ENCODE results near the gene UBE2E2. TPM values are rescaled to one million over a fixed set of nuclear protein-coding genes. Genes with fewer than 3 reads are reported as not detected.

Gene UBE2E2
- total RNA-seq, 2 experiments from 2014 or later, result 16.5 to 23.2 TPM

DNA sequence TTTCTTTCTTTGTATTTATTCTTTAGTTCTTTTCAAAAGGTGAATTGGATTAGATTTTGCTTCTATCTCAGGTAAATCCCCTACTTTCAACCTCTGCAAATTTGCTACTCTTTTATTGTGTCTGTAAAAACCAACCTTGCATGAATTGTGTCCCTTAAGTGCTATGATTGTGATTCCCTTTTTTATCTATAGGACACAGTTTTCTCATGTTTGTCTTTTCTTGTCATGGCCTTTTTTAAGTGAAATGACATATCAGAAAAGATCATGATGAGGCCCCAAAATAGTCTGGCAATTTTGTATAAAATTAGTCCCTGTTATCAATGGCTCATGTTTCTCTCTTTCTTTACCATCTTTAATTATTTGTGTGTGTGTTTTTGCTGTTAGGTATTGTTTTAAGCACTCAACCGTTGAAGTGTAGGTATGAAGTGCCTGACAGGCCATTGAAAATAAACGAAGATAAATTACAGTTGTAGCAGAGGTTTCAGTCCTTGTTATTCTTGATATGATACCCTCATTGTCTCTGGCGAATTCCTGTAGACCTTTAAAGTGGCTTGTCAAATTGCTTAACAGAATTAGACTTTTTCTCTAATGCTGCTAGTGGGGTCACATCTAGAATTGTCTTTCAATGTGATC is 184.3 kb downstream of the UBE2E2 start:
- no peak for ATAC-seq
- TF ChIP-seq CTCF (IDR thresholded peaks at IDR 0.05), result no peak
- Mint-ChIP-seq H3K9me3 (no peaks in the 10 kb centered on the region), H3K27me3 (no peaks in the 10 kb centered on the region), H3K4me1 (ENCODE audit: low read depth) (peaks cover 3% of the 10 kb centered on the region), H3K36me3 (ENCODE audit: low read depth) (peaks cover 3% of the 10 kb centered on the region), H3K27ac (no peak overlapping the region), H3K4me3 (no peak overlapping the region)
- intact Hi-C loops (cut with micrococcal nuclease), result no loop called here
- CTCF ChIA-PET, result no interaction called here
- POLR2A ChIA-PET, result no interaction called here
- no peak for DNase-seq

- DNase-seq (no peak), ATAC-seq (no peak)
- H3K27me3 Mint-ChIP-seq, result no peaks in the 10 kb centered on the region
- H3K36me3 Mint-ChIP-seq (ENCODE audit: low read depth), result peaks cover 3% of the 10 kb centered on the region
- POLR2A ChIA-PET, result no interaction called here
- no peak overlapping the region for H3K27ac Mint-ChIP-seq
- no peaks in the 10 kb centered on the region for H3K9me3 Mint-ChIP-seq
- CTCF ChIA-PET, result no interaction called here
- H3K4me1 Mint-ChIP-seq (ENCODE audit: low read depth), result peaks cover 3% of the 10 kb centered on the region
- intact Hi-C loops (cut with micrococcal nuclease), result no loop called here
- H3K4me3 Mint-ChIP-seq, result no peak overlapping the region
- TF ChIP-seq CTCF (IDR thresholded peaks at IDR 0.05), result no peak
Observed at GRCh38 chr3:23389089-23389488, 186.0 kb downstream of the UBE2E2 start.

DNA sequence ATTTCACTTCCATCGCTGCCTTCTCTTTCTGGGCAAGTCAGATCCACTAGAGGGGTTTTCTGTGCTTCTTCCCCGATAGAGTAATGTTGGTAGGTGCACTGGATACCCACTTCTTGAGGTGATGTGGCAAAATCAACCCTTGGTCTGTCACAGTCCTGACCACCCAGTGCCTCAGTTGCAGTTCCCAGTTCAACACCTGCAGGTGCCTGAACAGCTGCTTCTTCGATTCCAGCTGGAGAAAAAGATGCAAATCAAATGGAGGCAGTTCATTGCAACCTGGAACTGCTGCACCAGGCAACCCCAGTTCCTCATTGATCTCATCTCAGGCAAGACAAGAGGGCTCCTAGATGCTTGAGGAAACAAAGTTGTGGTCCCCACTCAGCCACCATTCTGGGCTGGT is 186.6 kb downstream of the UBE2E2 start:
- intact Hi-C loops (cut with micrococcal nuclease), result no loop called here
- Mint-ChIP-seq H3K4me3 (no peak overlapping the region), H3K27me3 (no peaks in the 10 kb centered on the region), H3K36me3 (ENCODE audit: low read depth) (peaks cover 3% of the 10 kb centered on the region), H3K4me1 (ENCODE audit: low read depth) (peaks cover 3% of the 10 kb centered on the region), H3K27ac (no peak overlapping the region), H3K9me3 (no peaks in the 10 kb centered on the region)
- POLR2A ChIA-PET, result no interaction called here
- DNase-seq, result no peak
- CTCF ChIA-PET, result no interaction called here
- no peak for ATAC-seq
- no peak for TF ChIP-seq CTCF (IDR thresholded peaks at IDR 0.05)

- H3K4me3 Mint-ChIP-seq, result no peak overlapping the region
- no peak for TF ChIP-seq CTCF (IDR thresholded peaks at IDR 0.05)
- ChIA-PET CTCF (no interaction called here), POLR2A (no interaction called here)
- H3K4me1 Mint-ChIP-seq (ENCODE audit: low read depth), result peaks cover 3% of the 10 kb centered on the region
- intact Hi-C loops (cut with micrococcal nuclease), result no loop called here
- DNase-seq, result no peak
- H3K9me3 Mint-ChIP-seq, result no peaks in the 10 kb centered on the region
- peaks cover 3% of the 10 kb centered on the region for H3K36me3 Mint-ChIP-seq (ENCODE audit: low read depth)
- ATAC-seq, result no peak
- H3K27me3 Mint-ChIP-seq, result no peaks in the 10 kb centered on the region
- H3K27ac Mint-ChIP-seq, result no peak overlapping the region
Observed at GRCh38 chr3:23390446-23390845, 187.3 kb downstream of the UBE2E2 start.

DNA sequence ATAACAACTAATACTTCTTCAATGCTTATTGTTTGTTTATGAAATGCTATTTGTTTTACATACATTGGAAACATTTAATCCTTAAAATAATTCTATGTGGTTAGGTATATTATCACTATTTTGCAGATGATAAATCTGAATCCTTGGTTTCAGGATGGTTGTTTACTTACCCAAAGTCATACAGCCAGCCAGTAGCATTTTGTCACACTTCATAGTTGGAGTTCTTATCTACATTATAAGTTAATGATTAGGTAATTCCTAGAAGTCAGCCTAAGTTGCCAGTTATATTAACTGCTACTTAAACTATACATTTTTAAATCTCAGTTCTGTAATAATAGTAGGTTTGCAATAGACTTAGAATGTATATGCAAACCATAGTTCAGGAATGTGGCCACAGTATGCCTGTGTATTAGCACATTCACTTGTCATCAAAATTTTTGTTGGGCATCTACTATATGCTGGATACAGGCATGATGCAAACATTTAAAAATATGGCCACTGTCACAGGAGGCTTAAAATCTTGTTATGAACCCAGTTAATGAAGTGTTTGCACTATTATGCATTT is 187.9 kb downstream of the UBE2E2 start:
- CTCF ChIA-PET, result no interaction called here
- POLR2A ChIA-PET, result no interaction called here
- Mint-ChIP-seq H3K36me3 (ENCODE audit: low read depth) (peaks cover 3% of the 10 kb centered on the region), H3K27ac (no peak overlapping the region), H3K27me3 (no peaks in the 10 kb centered on the region), H3K4me1 (ENCODE audit: low read depth) (peaks cover 3% of the 10 kb centered on the region), H3K4me3 (no peak overlapping the region), H3K9me3 (no peaks in the 10 kb centered on the region)
- intact Hi-C loops (cut with micrococcal nuclease), result no loop called here
- no peak for TF ChIP-seq CTCF (IDR thresholded peaks at IDR 0.05)
- DNase-seq (no peak), ATAC-seq (no peak)
